Measurements from ENCODE around the gene SORCS3. TPM values are rescaled to one million over a fixed set of nuclear protein-coding genes. Genes with fewer than 3 reads are reported as not detected.

SORCS3 gene
- total and polyA plus RNA-seq, 2 experiments from 2014 or later = not detected

DNA sequence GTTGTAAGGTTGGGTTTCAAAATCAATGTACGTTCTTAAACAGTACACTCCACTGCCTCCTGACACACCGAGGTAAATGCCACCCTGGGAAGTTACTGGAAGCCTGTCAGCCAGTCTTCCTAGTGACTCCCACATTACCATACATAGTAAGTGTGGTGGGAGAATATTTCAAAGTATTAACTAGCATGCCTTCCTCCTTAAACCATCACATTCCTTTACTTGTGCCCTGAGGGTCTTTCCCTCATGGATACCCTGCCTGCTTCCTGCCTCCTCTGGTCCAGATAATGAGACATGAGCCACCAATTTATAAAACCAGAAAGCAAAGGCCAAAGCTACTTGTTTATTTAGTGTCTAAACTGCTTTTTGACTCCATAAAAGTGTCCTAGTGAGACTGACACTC is 23.3 kb upstream of the SORCS3 start:
- Histone ChIP-seq H3K4me2 (ENCODE audit: unreplicated experiment) (no peak overlapping the region), H3K27me3 (replicated peaks; ENCODE audit: insufficient read depth) (peaks cover 27% of the 10 kb centered on the region; the same call in 1 of the 2 replicates), H3K79me2 (ENCODE audit: insufficient read depth) (no peaks in the 10 kb centered on the region), H3K9me3 (ENCODE audit: low read depth) (no peaks in the 10 kb centered on the region), H3F3A (ENCODE audit: insufficient read depth) (no peaks in the 10 kb centered on the region), H3K27ac (no peak overlapping the region), H3K4me3 (no peak overlapping the region), H3K4me1 (ENCODE audit: insufficient read depth) (no peaks in the 10 kb centered on the region), H3K9me2 (ENCODE audit: insufficient read depth) (no peaks in the 10 kb centered on the region), H4K20me1 (ENCODE audit: insufficient read depth) (no peaks in the 10 kb centered on the region), H2AFZ (no peak overlapping the region), H3K36me3 (ENCODE audit: low read depth) (no peaks in the 10 kb centered on the region), H3K9ac (no peak overlapping the region)
- in situ Hi-C loops (cut with MboI) = no loop called here
- no peak for DNase-seq
- WGBS, 2 experiments (ENCODE audit: low coverage in 1 of 2, low lambda C conversion rate in 2 of 2, missing lambda C conversion rate in 2 of 2) = 29 to 39% methylated on average over 2 of the region's 2 CpGs
- TF ChIP-seq EZH2phosphoT487 (IDR thresholded peaks at IDR 0.05; ENCODE audit: insufficient read depth, low read depth) = no peak
- TF ChIP-seq EZH2 (IDR thresholded peaks at IDR 0.05; ENCODE audit: insufficient read depth, poor library complexity, severe bottlenecking) = no peak

DNA sequence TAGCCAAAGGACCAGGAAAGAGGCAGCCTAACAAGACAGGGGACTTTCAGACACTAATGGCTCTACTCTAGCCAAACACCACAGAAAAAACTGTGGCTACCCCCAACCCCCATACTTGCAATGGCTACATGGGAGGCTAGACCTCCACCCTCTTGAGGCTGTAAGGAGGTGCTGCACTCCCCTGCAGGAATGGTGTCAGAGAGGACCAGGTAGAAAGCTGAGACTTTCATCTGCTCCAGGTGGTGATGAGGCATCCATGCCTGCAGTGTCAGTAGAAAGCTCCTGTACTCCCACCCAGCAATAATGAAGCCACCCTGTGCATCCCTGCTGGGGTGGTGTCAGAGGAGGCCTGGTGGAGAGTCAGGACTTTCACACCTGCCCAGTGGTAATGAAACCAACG is 18.9 kb upstream of the SORCS3 start:
- Histone ChIP-seq H3K9me2 (ENCODE audit: insufficient read depth) (no peaks in the 10 kb centered on the region), H2AFZ (no peak overlapping the region), H3F3A (ENCODE audit: insufficient read depth) (no peaks in the 10 kb centered on the region), H3K79me2 (ENCODE audit: insufficient read depth) (no peaks in the 10 kb centered on the region), H3K27ac (no peak overlapping the region), H3K9ac (no peak overlapping the region), H4K20me1 (ENCODE audit: insufficient read depth) (no peaks in the 10 kb centered on the region), H3K27me3 (replicated peaks; ENCODE audit: insufficient read depth) (peaks cover 30% of the 10 kb centered on the region; the same call in 1 of the 2 replicates), H3K9me3 (ENCODE audit: low read depth) (no peaks in the 10 kb centered on the region), H3K4me1 (ENCODE audit: insufficient read depth) (no peaks in the 10 kb centered on the region), H3K4me2 (ENCODE audit: unreplicated experiment) (no peak overlapping the region), H3K4me3 (no peak overlapping the region), H3K36me3 (ENCODE audit: low read depth) (no peaks in the 10 kb centered on the region)
- in situ Hi-C loops (cut with MboI) = no loop called here
- TF ChIP-seq EZH2 (IDR thresholded peaks at IDR 0.05; ENCODE audit: insufficient read depth, poor library complexity, severe bottlenecking) (no peak), EZH2phosphoT487 (IDR thresholded peaks at IDR 0.05; ENCODE audit: insufficient read depth, low read depth) (no peak)
- WGBS, 2 experiments (ENCODE audit: low coverage in 1 of 2, low lambda C conversion rate in 2 of 2, missing lambda C conversion rate in 2 of 2) = 44 to 71% methylated on average over 1 of the region's 1 CpG
- no peak for DNase-seq

DNA sequence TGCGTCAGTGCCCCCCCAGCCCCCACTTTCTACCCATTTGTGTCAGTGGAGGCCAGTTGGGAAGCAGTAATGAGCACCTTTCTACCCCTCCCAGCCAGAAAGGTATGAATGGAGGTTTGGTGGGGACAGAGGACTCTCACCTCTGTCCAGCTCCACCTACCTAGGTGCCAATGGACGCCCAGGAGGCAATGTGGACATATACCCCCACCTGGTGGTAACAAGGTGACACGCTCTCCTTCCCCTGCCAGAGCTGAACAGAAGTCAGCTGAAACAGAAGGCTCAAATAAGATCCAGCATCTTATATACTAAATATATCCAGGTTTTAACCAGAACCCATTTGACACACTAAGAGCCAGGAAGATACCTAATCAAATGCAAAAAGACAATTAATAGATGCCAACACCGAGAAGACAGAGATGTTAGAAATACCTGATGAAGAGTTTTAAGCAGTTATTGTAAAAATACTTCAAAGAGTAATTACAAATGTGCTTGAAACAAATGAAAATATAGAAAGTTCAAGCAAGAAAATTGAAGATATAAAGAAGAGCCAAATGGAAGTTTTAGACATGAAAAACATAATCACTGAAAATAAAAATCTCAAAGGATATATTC is 18.4 kb upstream of the SORCS3 start:
- Histone ChIP-seq H3K27me3 (replicated peaks; ENCODE audit: insufficient read depth) (peaks cover 27% of the 10 kb centered on the region; the same call in 1 of the 2 replicates), H4K20me1 (ENCODE audit: insufficient read depth) (no peaks in the 10 kb centered on the region), H3K9me2 (ENCODE audit: insufficient read depth) (no peaks in the 10 kb centered on the region), H3K4me3 (no peak overlapping the region), H3F3A (ENCODE audit: insufficient read depth) (no peaks in the 10 kb centered on the region), H3K79me2 (ENCODE audit: insufficient read depth) (no peaks in the 10 kb centered on the region), H3K4me2 (ENCODE audit: unreplicated experiment) (no peak overlapping the region), H3K9ac (no peak overlapping the region), H3K4me1 (ENCODE audit: insufficient read depth) (no peaks in the 10 kb centered on the region), H3K27ac (no peak overlapping the region), H3K36me3 (ENCODE audit: low read depth) (no peaks in the 10 kb centered on the region), H3K9me3 (ENCODE audit: low read depth) (no peaks in the 10 kb centered on the region), H2AFZ (no peak overlapping the region)
- in situ Hi-C loops (cut with MboI) = no loop called here
- WGBS, 2 experiments (ENCODE audit: low coverage in 1 of 2, low lambda C conversion rate in 2 of 2, missing lambda C conversion rate in 2 of 2) = 24 to 28% methylated on average over 4 of the region's 4 CpGs
- TF ChIP-seq EZH2phosphoT487 (IDR thresholded peaks at IDR 0.05; ENCODE audit: insufficient read depth, low read depth) (no peak), EZH2 (IDR thresholded peaks at IDR 0.05; ENCODE audit: insufficient read depth, poor library complexity, severe bottlenecking) (no peak)
- DNase-seq = peak; percentile 52

DNA sequence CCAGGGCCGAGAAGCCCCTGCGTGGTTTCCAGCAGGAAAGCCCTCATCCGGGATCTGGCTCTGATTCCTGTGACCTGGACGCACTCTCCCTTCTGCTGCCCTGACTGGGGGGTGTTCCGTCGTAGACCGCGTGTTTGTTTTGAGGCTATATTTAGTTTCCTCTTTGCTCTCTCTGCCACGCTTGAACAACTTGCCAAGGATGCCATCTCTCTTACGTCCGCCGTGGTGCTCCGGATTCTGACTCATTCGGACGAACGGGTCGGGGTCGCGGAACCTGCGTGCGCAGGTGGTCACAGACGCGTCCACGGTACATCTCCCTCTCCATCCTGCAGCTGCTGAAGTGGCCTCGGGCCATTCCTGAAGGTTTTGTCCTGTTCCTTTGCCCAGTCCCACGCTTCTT is 10.4 kb upstream of the SORCS3 start:
- no peaks in the 10 kb centered on the region for H3K9me3 ChIP-seq (ENCODE audit: low read depth)
- no peaks in the 10 kb centered on the region for H3K4me1 ChIP-seq (ENCODE audit: insufficient read depth)
- no peak overlapping the region for H3K4me2 ChIP-seq (ENCODE audit: unreplicated experiment)
- no peaks in the 10 kb centered on the region for H3F3A ChIP-seq (ENCODE audit: insufficient read depth)
- no peak for DNase-seq
- H3K27me3 ChIP-seq (replicated peaks; ENCODE audit: insufficient read depth) = peaks cover 14% of the 10 kb centered on the region
- 76 to 82% methylated on average over 26 of the region's 26 CpGs for WGBS, 2 experiments (ENCODE audit: low coverage in 1 of 2, low lambda C conversion rate in 2 of 2, missing lambda C conversion rate in 2 of 2)
- in situ Hi-C loops (cut with MboI) = no loop called here
- TF ChIP-seq EZH2 (IDR thresholded peaks at IDR 0.05; ENCODE audit: insufficient read depth, poor library complexity, severe bottlenecking) = no peak
- H3K79me2 ChIP-seq (ENCODE audit: insufficient read depth) = no peaks in the 10 kb centered on the region
- no peak overlapping the region for H3K4me3 ChIP-seq
- no peak overlapping the region for H2AFZ ChIP-seq
- no peak overlapping the region for H3K9ac ChIP-seq
- H3K36me3 ChIP-seq (ENCODE audit: low read depth) = no peaks in the 10 kb centered on the region
- H3K27ac ChIP-seq = no peak overlapping the region
- no peaks in the 10 kb centered on the region for H3K9me2 ChIP-seq (ENCODE audit: insufficient read depth)
- H4K20me1 ChIP-seq (ENCODE audit: insufficient read depth) = no peaks in the 10 kb centered on the region

DNA sequence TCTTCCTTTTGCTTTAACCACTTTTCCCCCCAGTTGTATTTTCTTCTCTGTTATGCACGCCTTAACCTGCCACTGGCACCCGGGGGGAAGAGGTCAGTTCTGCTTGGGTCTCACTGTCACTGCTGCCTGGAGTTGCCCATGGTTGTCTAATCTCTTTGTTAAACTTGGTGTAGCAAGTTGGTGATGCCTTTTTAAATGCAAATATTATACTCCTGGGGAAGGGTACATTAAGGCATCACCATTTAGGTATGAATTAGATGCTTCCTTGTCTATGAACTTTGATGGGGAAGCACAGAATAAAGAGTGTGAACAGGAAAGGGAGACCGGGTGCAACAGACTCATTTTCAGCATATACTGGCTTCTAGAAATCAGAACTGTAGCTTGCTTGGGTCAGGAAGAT is 9.1 kb upstream of the SORCS3 start:
- peaks cover 22% of the 10 kb centered on the region for H3K27me3 ChIP-seq (replicated peaks; ENCODE audit: insufficient read depth)
- no peak overlapping the region for H3K4me3 ChIP-seq
- H3K9me2 ChIP-seq (ENCODE audit: insufficient read depth) = no peaks in the 10 kb centered on the region
- no peaks in the 10 kb centered on the region for H3K36me3 ChIP-seq (ENCODE audit: low read depth)
- no peak overlapping the region for H3K4me2 ChIP-seq (ENCODE audit: unreplicated experiment)
- no peaks in the 10 kb centered on the region for H3K9me3 ChIP-seq (ENCODE audit: low read depth)
- WGBS, 2 experiments (ENCODE audit: low coverage in 1 of 2, low lambda C conversion rate in 2 of 2, missing lambda C conversion rate in 2 of 2) = 25 to 27% methylated on average over 3 of the region's 3 CpGs
- no peak for TF ChIP-seq EZH2 (IDR thresholded peaks at IDR 0.05; ENCODE audit: insufficient read depth, poor library complexity, severe bottlenecking)
- TF ChIP-seq EZH2phosphoT487 (IDR thresholded peaks at IDR 0.05; ENCODE audit: insufficient read depth, low read depth) = no peak
- no peaks in the 10 kb centered on the region for H3F3A ChIP-seq (ENCODE audit: insufficient read depth)
- H2AFZ ChIP-seq = no peak overlapping the region
- H3K79me2 ChIP-seq (ENCODE audit: insufficient read depth) = no peaks in the 10 kb centered on the region
- in situ Hi-C loops (cut with MboI) = no loop called here
- no peak for DNase-seq
- no peaks in the 10 kb centered on the region for H4K20me1 ChIP-seq (ENCODE audit: insufficient read depth)
- no peaks in the 10 kb centered on the region for H3K4me1 ChIP-seq (ENCODE audit: insufficient read depth)
- H3K27ac ChIP-seq = no peak overlapping the region
- H3K9ac ChIP-seq = no peak overlapping the region
